CD4-positive, alpha-beta T cell treated with Interleukin-15 for 1 hour (primary cell): ENCODE data around the gene MORF4L2.
"Not testable (repeated sequence)": the region's sequence is repeated elsewhere in the genome, so short reads cannot be mapped to it uniquely, and the experiment has no call there.

Experiments used
- DNase-seq: peaks from one replicate; pipeline ENCODE4 v3.0.0-alpha.2; 2020

MORF4L2 gene

GRCh38 chrX:103678199-103678993 is 8.1 kb downstream of the MORF4L2 start:
- no peak for DNase-seq

GRCh38 chrX:103674531-103675454 is 11.7 kb downstream of the MORF4L2 start:
- no peak for DNase-seq

GRCh38 chrX:103669745-103670144 is 16.8 kb downstream of the MORF4L2 start:
- DNase-seq = no peak

GRCh38 chrX:103666202-103667107 is 20.0 kb downstream of the MORF4L2 start:
- DNase-seq = no peak

GRCh38 chrX:103663981-103664762 is 22.3 kb downstream of the MORF4L2 start:
- DNase-seq = no peak

GRCh38 chrX:103659460-103659859 is 27.0 kb downstream of the MORF4L2 start:
- not testable (repeated sequence) for DNase-seq

GRCh38 chrX:103658681-103659433 is 27.6 kb downstream of the MORF4L2 start:
- DNase-seq = no peak

- DNase-seq = not testable (repeated sequence)
These were observed 29.4 kb downstream of the MORF4L2 start for GRCh38 chrX:103657066-103657465.

- DNase-seq = no peak
These were observed 29.9 kb downstream of the MORF4L2 start for GRCh38 chrX:103656617-103657016.

- not testable (repeated sequence) for DNase-seq
These were observed 31.1 kb downstream of the MORF4L2 start for GRCh38 chrX:103655230-103656000.

GRCh38 chrX:103651151-103651773 is 35.2 kb downstream of the MORF4L2 start:
- DNase-seq = no peak

- DNase-seq = no peak
These were observed 38.9 kb downstream of the MORF4L2 start for GRCh38 chrX:103647630-103648029.

- no peak for DNase-seq
These were observed 42.4 kb downstream of the MORF4L2 start for GRCh38 chrX:103644125-103644524.

GRCh38 chrX:103640401-103641155 is 45.9 kb downstream of the MORF4L2 start:
- DNase-seq = no peak

GRCh38 chrX:103638479-103639346 is 47.8 kb downstream of the MORF4L2 start:
- not testable (repeated sequence) for DNase-seq

- no peak for DNase-seq
These were observed 48.7 kb downstream of the MORF4L2 start for GRCh38 chrX:103637604-103638338.

- DNase-seq = no peak
These were observed 51.1 kb downstream of the MORF4L2 start for GRCh38 chrX:103635436-103635835.
